GM12864 (cell line): ENCODE measurements around the gene PRDM11.

Source experiments
- DNase-seq: peaks from one replicate; pipeline ENCODE4 v3.0.0-alpha.2; 2011; ENCODE audit warnings: low read depth
- H3K4me3 ChIP-seq: 2 replicates; pipeline ENCODE4 v1.5.1; 2011; ENCODE audit warnings: mild to moderate bottlenecking, low read depth, low read length, control low read depth
- CTCF ChIP-seq: IDR thresholded peaks from 2 replicates; pipeline ENCODE4 v1.5.1; 2011; ENCODE audit warnings: low read depth, mild to moderate bottlenecking, moderate library complexity, low read length, control low read depth, inconsistent platforms; ENCODE audit errors: missing control alignments

Gene PRDM11

GRCh38 chr11:45253640-45254039 is 107.2 kb downstream of the PRDM11 start:
- no peak overlapping the region for H3K4me3 ChIP-seq
- no peak for TF ChIP-seq CTCF

GRCh38 chr11:45254070-45254469 is 107.6 kb downstream of the PRDM11 start:
- DNase-seq, result no peak
- no peak overlapping the region for H3K4me3 ChIP-seq
- TF ChIP-seq CTCF, result no peak

More at GRCh38 chr11:45253640-45254039, 107.2 kb downstream of the PRDM11 start:
- DNase-seq, result no peak

DNA sequence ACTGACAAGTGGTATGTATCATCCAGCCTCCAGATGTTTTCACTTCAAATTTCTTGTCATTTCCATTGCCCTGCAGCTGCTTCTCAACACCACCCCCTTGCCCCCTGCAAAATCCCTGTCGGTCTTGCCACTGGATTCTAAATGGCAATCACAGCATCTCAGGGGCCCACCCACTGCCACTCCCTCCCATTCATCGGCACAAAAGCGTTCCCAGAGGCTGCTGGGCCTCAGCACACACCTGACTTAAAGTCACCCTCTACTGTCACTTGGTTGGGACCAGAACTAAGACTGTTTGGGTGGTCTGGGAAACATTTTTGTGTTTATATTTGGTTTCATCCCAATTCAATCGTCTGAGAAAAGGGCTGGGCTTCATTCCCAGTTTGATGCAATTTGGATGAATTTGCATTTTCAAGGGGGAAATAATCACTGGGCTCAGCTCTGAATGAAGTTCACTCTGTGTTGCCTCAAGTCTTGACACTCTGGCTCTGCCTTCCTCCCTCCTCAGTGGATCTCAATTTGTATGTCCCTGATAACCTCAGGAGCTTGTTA is 112.6 kb downstream of the PRDM11 start:
- no peak overlapping the region for H3K4me3 ChIP-seq
- no peak for DNase-seq
- TF ChIP-seq CTCF, result no peak

GRCh38 chr11:45259592-45259991 is 113.2 kb downstream of the PRDM11 start:
- TF ChIP-seq CTCF, result no peak
- DNase-seq, result no peak
- H3K4me3 ChIP-seq, result no peak overlapping the region

GRCh38 chr11:45260071-45260470 is 113.6 kb downstream of the PRDM11 start:
- no peak for TF ChIP-seq CTCF
- no peak for DNase-seq
- H3K4me3 ChIP-seq, result no peak overlapping the region

DNA sequence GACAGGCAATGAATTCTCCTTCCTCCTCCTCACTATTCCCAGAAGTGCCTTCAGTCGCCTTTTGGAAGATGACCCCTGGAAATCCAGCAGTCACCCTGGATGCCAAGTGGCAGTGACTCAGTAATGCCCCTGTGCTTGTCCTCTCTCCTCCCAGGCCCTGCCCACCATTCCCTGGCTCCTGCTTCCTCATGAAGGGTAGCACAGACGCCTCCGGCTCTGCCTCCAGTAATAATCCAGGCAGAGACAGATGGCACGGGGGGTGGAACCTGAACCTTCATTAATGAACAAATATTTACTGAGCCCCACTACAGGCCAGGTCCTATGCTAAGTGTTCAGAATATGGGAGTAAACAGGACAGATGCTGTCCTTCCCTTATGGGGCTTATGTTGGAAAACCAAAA is 116.5 kb downstream of the PRDM11 start:
- H3K4me3 ChIP-seq, result no peak overlapping the region
- no peak for DNase-seq
- no peak for TF ChIP-seq CTCF

GRCh38 chr11:45263773-45264172 is 117.3 kb downstream of the PRDM11 start:
- TF ChIP-seq CTCF, result no peak

More at GRCh38 chr11:45263773-45264172, 117.3 kb downstream of the PRDM11 start:
- H3K4me3 ChIP-seq, result no peak overlapping the region
- DNase-seq, result no peak
